HG03196 (cell line): ENCODE data around the gene CDC42EP2.

Source experiments
- ATAC-seq: cut with Tn5 transposase; IDR thresholded peaks from one replicate; pipeline ENCODE4 v1.9.1; 2021; ENCODE audit not compliant: unreplicated experiment

The CDC42EP2 gene

GRCh38 chr11:65355013-65355775 lies 40.5 kb downstream of the CDC42EP2 start:
- peak; percentile 14 for ATAC-seq

GRCh38 chr11:65355776-65356393 lies 41.2 kb downstream of the CDC42EP2 start:
- no peak for ATAC-seq

- no peak for ATAC-seq
These were observed 41.8 kb downstream of the CDC42EP2 start for GRCh38 chr11:65356394-65356972.

GRCh38 chr11:65357856-65358356 lies 43.2 kb downstream of the CDC42EP2 start:
- ATAC-seq: no peak

GRCh38 chr11:65362320-65362931 lies 47.8 kb downstream of the CDC42EP2 start:
- ATAC-seq: no peak

GRCh38 chr11:65362966-65363365 lies 48.3 kb downstream of the CDC42EP2 start:
- no peak for ATAC-seq

GRCh38 chr11:65363770-65364169 lies 49.1 kb downstream of the CDC42EP2 start:
- no peak for ATAC-seq

GRCh38 chr11:65366340-65366773 lies 51.7 kb downstream of the CDC42EP2 start:
- no peak for ATAC-seq

- ATAC-seq: no peak
These were observed 56.0 kb downstream of the CDC42EP2 start for GRCh38 chr11:65370659-65371049.
